Body of pancreas (tissue), 4 donors: ENCODE results near the gene ALCAM.

Source experiments
- POLR2A ChIP-seq, 3 donors: fragments of 450-650 bp; IDR thresholded peaks; one replicate each; pipeline ENCODE4 v1.6.1; 2016; ENCODE audit warnings: antibody characterized with exemption in 3 of 3, mild to moderate bottlenecking in 2 of 3
- TF ChIP-seq, protein P1 (sequence below), 7 experiments: fragments of 450-650 bp in 4 of 7; fragments of 200-600 bp in 3 of 7; sonication (generic) in 3 of 7; IDR thresholded peaks; one replicate each; pipeline ENCODE4 v1.5.1; 2016 to 2019; ENCODE audit warnings: antibody characterized with exemption in 7 of 7

GRCh38 chr3:105332961-105333360 lies 33.7 kb upstream of the ALCAM start:
- TF ChIP-seq, protein P1, sequence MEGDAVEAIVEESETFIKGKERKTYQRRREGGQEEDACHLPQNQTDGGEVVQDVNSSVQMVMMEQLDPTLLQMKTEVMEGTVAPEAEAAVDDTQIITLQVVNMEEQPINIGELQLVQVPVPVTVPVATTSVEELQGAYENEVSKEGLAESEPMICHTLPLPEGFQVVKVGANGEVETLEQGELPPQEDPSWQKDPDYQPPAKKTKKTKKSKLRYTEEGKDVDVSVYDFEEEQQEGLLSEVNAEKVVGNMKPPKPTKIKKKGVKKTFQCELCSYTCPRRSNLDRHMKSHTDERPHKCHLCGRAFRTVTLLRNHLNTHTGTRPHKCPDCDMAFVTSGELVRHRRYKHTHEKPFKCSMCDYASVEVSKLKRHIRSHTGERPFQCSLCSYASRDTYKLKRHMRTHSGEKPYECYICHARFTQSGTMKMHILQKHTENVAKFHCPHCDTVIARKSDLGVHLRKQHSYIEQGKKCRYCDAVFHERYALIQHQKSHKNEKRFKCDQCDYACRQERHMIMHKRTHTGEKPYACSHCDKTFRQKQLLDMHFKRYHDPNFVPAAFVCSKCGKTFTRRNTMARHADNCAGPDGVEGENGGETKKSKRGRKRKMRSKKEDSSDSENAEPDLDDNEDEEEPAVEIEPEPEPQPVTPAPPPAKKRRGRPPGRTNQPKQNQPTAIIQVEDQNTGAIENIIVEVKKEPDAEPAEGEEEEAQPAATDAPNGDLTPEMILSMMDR (IDR thresholded peaks at IDR 0.05), result no peak
- no peak for TF ChIP-seq POLR2A (IDR thresholded peaks at IDR 0.05)
